Gastroesophageal sphincter (tissue), 4 donors: ENCODE results near the gene CDH5. TPM values are rescaled to one million over a fixed set of nuclear protein-coding genes. Genes with fewer than 3 reads are reported as not detected.

Experiments
- ATAC-seq: fragments of 150-250 bp; one replicate; pipeline ENCODE4 v1.9.1; 2016; ENCODE audit warnings: mild to moderate bottlenecking, moderate library complexity
- H3K27ac ChIP-seq, 4 donors: fragments of 200-600 bp; sonication (generic) in 3 of 4; 1 replicate in 3 of 4; 2 replicates in 1 of 4; pipeline ENCODE4 v1.5.1; 2016 to 2019
- H3K27me3 ChIP-seq: fragments of 200-600 bp; sonication (generic); one replicate; pipeline ENCODE4 v1.5.1; 2019
- H3K36me3 ChIP-seq, 2 donors: fragments of 200-600 bp; sonication (generic); one replicate each; pipeline ENCODE4 v1.5.1; 2019; ENCODE audit warnings: control low read depth in 1 of 2
- H3K4me1 ChIP-seq, 3 donors: fragments of 200-600 bp; sonication (generic); 1 replicate in 2 of 3; 2 replicates in 1 of 3; pipeline ENCODE4 v1.5.1; 2016 to 2019; ENCODE audit warnings: control low read depth in 2 of 3
- H3K4me3 ChIP-seq, 2 donors: fragments of 200-600 bp; sonication (generic); one replicate each; pipeline ENCODE4 v1.5.1; 2019; ENCODE audit warnings: mild to moderate bottlenecking in 1 of 2, moderate library complexity in 1 of 2
- H3K9me3 ChIP-seq, 3 donors: fragments of 200-600 bp; sonication (generic); one replicate each; pipeline ENCODE4 v1.5.1; 2017 to 2019; ENCODE audit warnings: control low read depth in 2 of 3
- CTCF ChIP-seq, 4 experiments: fragments of 200-600 bp in 2 of 4; fragments of 450-650 bp in 2 of 4; sonication (generic) in 1 of 4; IDR thresholded peaks; one replicate each; pipeline ENCODE4 v1.5.1; 2017 to 2019; ENCODE audit warnings: antibody characterized with exemption in 4 of 4, mild to moderate bottlenecking in 2 of 4, moderate library complexity in 2 of 4
- EP300 ChIP-seq: sonication (generic); formaldehyde crosslinking; IDR thresholded peaks from one replicate; pipeline ENCODE4 v1.6.1; 2017; ENCODE audit warnings: antibody characterized with exemption, mild to moderate bottlenecking
- POLR2A ChIP-seq, 2 donors: fragments of 450-650 bp; IDR thresholded peaks; one replicate each; pipeline ENCODE4 v1.6.1; 2017; ENCODE audit warnings: antibody characterized with exemption in 2 of 2, mild to moderate bottlenecking in 2 of 2, moderate library complexity in 1 of 2
- POLR2AphosphoS5 ChIP-seq: sonication (generic); formaldehyde crosslinking; IDR thresholded peaks from one replicate; pipeline ENCODE4 v1.6.1; 2017; ENCODE audit warnings: antibody characterized with exemption
- whole genome bisulfite sequencing, 2 donors: methylation state at CpG; one replicate each; pipeline ENCODE4 v1.1.5; 2018; ENCODE audit warnings: low coverage in 1 of 2; 5-methylcytosine and 5-hydroxymethylcytosine counted together
- total RNA-seq, 4 donors: library from RNA; depleted of rRNA; stranded (reverse); fragments of >200 nt; gene quantifications; one replicate each; pipeline ENCODE4 v1.1.0, GENCODE V29; 2016

CDH5 gene
- total RNA-seq, result 10 to 100 TPM; 16.2 to 50.1 (median 38.5) TPM

GRCh38 chr16:66366433-66367299 lies at the start of gene CDH5:
Gene CDH5, plus strand, starts transcription at chr16:66366691. Its CDS starts 12,647 bp downstream, at chr16:66379338.
- peak; percentile 60 for ATAC-seq
- WGBS, 2 donors, result 27% methylated on average over 3 of the region's 25 CpGs; no CpG with 5 or more reads in 1 of the 2 donors
- Histone ChIP-seq H3K36me3 (no peaks in the 10 kb centered on the region), H3K4me1 (peaks cover 0 to 53% (median 28%) of the 10 kb centered on the region in 3 donors), H3K27me3 (no peaks in the 10 kb centered on the region), H3K9me3 (no peaks in the 10 kb centered on the region), H3K27ac (peak within 1 kb of the TSS in 3 of 4 donors; percentile 68 to 79 (median 78)), H3K4me3 (peak within 1 kb of the TSS; percentile 0 to 48)
- TF ChIP-seq POLR2AphosphoS5 (peak; percentile 32), POLR2A (IDR thresholded peaks at IDR 0.05) (no peak)

GRCh38 chr16:66318505-66318904 lies 48.0 kb upstream of the CDH5 start:
- no peak overlapping the region for H3K27ac ChIP-seq
- no peak for ATAC-seq
- H3K27me3 ChIP-seq, result no peaks in the 10 kb centered on the region
- 85 to 100% methylated on average over 1 of the region's 1 CpG for WGBS, 2 donors
- H3K4me1 ChIP-seq, result peaks cover 0 to 11% (median 0%) of the 10 kb centered on the region in 3 donors
- no peak for TF ChIP-seq CTCF (IDR thresholded peaks at IDR 0.05)
- H3K4me3 ChIP-seq, result no peak overlapping the region
- H3K36me3 ChIP-seq, result no peaks in the 10 kb centered on the region
- no peaks in the 10 kb centered on the region for H3K9me3 ChIP-seq

GRCh38 chr16:66320774-66321173 lies 45.7 kb upstream of the CDH5 start:
- ATAC-seq, result no peak
- no peak for TF ChIP-seq CTCF (IDR thresholded peaks at IDR 0.05)
- TF ChIP-seq EP300, result no peak
- no peak for TF ChIP-seq POLR2AphosphoS5
- TF ChIP-seq POLR2A (IDR thresholded peaks at IDR 0.05), result no peak

GRCh38 chr16:66322174-66322573 lies 44.3 kb upstream of the CDH5 start:
- no peak overlapping the region for H3K27ac ChIP-seq
- H3K4me3 ChIP-seq, result no peak overlapping the region
- H3K36me3 ChIP-seq, result no peaks in the 10 kb centered on the region
- no peaks in the 10 kb centered on the region for H3K27me3 ChIP-seq
- H3K4me1 ChIP-seq, result peaks cover 0 to 8% (median 3%) of the 10 kb centered on the region in 3 donors
- no peaks in the 10 kb centered on the region for H3K9me3 ChIP-seq
- ATAC-seq, result no peak
- TF ChIP-seq CTCF (IDR thresholded peaks at IDR 0.05) (no peak), POLR2A (IDR thresholded peaks at IDR 0.05) (no peak), EP300 (no peak), POLR2AphosphoS5 (no peak)
- WGBS, 2 donors, result 58 to 83% methylated on average over 3 to 4 of the region's 4 CpGs

More at GRCh38 chr16:66320774-66321173, 45.7 kb upstream of the CDH5 start:
- H3K4me1 ChIP-seq, result no peaks in the 10 kb centered on the region
- H3K4me3 ChIP-seq, result no peak overlapping the region
- no peaks in the 10 kb centered on the region for H3K27me3 ChIP-seq
- no peak overlapping the region for H3K27ac ChIP-seq
- H3K36me3 ChIP-seq, result no peaks in the 10 kb centered on the region
- no peaks in the 10 kb centered on the region for H3K9me3 ChIP-seq

- Histone ChIP-seq H3K9me3 (no peaks in the 10 kb centered on the region), H3K4me3 (no peak overlapping the region), H3K27ac (no peak overlapping the region), H3K27me3 (no peaks in the 10 kb centered on the region), H3K36me3 (no peaks in the 10 kb centered on the region), H3K4me1 (peaks cover 0 to 14% (median 6%) of the 10 kb centered on the region in 3 donors)
- WGBS, 2 donors, result 80% methylated on average over 2 of the region's 11 CpGs
- no peak for TF ChIP-seq EP300
- TF ChIP-seq POLR2AphosphoS5, result no peak
- no peak for TF ChIP-seq POLR2A (IDR thresholded peaks at IDR 0.05)
- no peak for TF ChIP-seq CTCF (IDR thresholded peaks at IDR 0.05)
- no peak for ATAC-seq
Measured at GRCh38 chr16:66324815-66325515, 41.5 kb upstream of the CDH5 start.
